G401.6 (cell line): ENCODE measurements around the gene WWOX.
"Not testable (repeated sequence)": the region's sequence is repeated elsewhere in the genome, so short reads cannot be mapped to it uniquely, and the experiment has no call there.

Source experiments
- FAIRE-seq: peaks from 2 replicates; lab custom pipeline; 2012; peaks lifted over from hg19 to GRCh38; lab: Jason Lieb, UNC

WWOX gene

GRCh38 chr16:79229361-79229760 is 1129.9 kb downstream of the WWOX start:
- no peak for FAIRE-seq

DNA sequence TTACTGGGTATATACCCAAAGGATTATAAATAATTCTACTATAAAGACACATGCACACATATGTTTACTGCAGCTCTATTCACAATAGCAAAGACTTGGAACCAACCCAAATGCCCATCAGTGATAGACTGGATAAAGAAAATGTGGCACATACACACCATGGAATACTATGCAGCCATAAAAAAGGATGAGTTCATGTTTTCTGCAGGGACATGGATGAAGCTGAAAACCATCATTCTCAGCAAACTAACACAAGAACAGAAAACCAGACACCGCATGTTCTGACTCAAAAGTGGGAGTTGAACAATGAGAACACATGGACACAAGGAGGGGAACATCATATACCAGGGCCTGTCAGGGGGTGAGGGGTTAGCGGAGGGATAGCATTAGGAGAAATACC is 1146.2 kb downstream of the WWOX start:
- not testable (repeated sequence) for FAIRE-seq

DNA sequence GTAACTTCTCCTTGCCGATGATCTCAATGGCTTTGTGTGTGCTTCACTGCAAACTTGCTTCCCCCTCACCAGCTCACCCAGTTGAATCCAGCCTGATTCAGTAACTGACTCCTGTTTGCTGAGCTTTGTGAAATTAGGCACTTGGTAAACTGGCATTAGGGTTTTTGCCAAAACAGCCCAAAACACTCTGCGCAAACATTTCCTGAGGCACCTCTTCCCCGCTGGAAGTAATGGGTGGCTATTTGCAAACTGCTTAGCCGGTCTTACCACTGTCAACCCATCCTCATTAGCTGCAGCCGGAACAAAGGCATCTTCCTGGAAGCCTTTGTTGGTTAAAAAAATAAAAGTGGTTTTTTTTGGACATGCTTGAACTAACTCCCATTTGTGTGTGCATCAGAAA is 1147.9 kb downstream of the WWOX start:
- FAIRE-seq, result no peak

- no peak for FAIRE-seq
These were observed 1148.9 kb downstream of the WWOX start for GRCh38 chr16:79248351-79248750.

DNA sequence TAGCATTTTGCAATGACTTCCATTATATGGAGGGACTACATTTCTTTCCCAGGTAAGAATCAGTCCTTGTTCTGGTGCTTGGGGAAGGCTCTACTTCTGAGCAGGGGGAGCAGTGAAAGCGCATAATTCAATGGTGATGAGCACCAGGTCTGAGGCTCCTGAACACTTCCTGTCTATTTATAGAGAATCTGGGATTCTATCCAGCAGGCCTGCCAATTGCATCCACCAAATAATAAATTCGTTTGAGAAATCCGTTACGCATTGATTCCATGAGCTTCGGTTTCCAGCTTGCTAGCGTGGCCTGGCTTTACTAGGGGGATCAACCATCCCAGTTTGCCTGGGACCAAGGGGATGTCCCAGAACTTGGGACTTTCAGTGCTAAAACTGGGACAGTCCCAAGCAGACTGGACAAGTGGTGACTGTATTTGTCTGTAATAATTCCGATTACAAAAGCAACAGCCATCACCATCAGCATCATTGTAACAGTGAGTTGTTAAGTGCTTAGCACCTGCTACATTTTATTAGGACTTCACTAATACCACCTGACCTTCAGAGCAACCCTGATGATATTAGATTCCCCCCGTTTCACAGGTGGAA is 1151.1 kb downstream of the WWOX start:
- FAIRE-seq, result no peak

- no peak for FAIRE-seq
These were observed 1153.7 kb downstream of the WWOX start for GRCh38 chr16:79253100-79253631.

DNA sequence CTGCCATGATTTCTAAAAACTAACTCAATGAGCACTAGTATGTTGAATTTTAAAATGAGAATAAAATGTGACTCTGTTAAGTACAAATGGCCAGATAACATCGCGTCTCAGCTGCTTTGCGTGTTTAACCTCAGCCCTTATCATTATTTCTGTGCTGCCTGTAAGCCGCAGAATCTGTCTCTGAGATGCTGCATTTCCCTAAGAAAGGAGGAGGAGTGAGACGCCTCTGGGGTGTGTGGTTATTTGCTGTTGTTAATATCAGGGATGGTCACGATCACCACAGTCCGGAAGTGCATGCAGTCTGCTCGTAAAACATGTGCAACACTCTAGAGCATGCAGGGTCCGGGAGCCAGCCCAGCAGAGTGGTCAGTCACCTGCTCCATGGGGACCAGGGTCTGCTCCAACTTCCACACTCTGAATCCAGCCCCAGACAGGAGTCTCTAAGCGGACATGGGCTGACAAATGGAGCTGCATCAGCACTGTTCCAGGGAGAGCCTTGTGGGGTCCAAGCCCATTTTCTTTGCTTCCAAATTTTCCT is 1158.6 kb downstream of the WWOX start:
- no peak for FAIRE-seq

- not testable (repeated sequence) for FAIRE-seq
These were observed 1161.4 kb downstream of the WWOX start for GRCh38 chr16:79260890-79261289.

DNA sequence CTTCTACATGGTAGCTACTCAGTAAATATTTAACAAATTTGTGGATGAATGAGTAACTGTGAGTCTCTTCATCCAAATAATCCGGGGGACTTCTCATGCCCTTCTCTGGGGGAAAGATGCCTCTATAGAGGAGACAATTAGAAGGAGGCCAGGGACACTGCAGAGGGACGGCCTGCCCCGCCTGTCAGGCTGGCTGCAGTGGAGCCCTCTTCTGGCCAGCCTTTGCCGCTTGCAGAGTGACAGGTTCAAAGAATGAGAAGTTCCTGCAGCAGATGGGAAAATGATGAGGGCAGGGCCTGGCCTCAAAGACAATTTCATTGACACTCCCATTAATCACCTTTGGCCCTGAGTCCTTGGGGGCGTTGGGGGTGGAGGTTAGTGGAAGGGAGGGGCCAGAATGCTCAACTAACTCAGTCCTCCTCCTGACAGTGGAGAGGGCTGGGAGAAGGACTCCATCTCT is 1162.1 kb downstream of the WWOX start:
- FAIRE-seq, result no peak

- FAIRE-seq, result no peak
These were observed 1162.6 kb downstream of the WWOX start for GRCh38 chr16:79261944-79262552.
